ENCODE measurements around the gene RNASE1. TPM values are rescaled to one million over a fixed set of nuclear protein-coding genes. Genes with fewer than 3 reads are reported as not detected.

RNASE1 gene
- total RNA-seq, 1 experiment from 2014 or later, result 0.51 TPM

- Histone ChIP-seq H3K9me2 (replicated peaks; ENCODE audit: low read length) (no peaks in the 10 kb centered on the region), H4K20me1 (ENCODE audit: low read length) (no peaks in the 10 kb centered on the region), H3K4me2 (ENCODE audit: low read length) (no peak overlapping the region), H3K4me3 (ENCODE audit: low read length) (no peak overlapping the region), H3K27ac (ENCODE audit: low read length) (no peak overlapping the region), H3K36me3 (ENCODE audit: low read depth, low read length) (no peaks in the 10 kb centered on the region), H3F3A (ENCODE audit: low read length, unreplicated experiment) (no peaks in the 10 kb centered on the region), H3K9me3 (ENCODE audit: low read length) (no peaks in the 10 kb centered on the region), H3K4me1 (ENCODE audit: insufficient read depth, low read length) (no peaks in the 10 kb centered on the region), H3K9ac (ENCODE audit: low read length) (no peak overlapping the region), H2AFZ (ENCODE audit: low read length) (no peak overlapping the region), H3K79me2 (ENCODE audit: low read length) (no peaks in the 10 kb centered on the region), H3K27me3 (ENCODE audit: low read length) (peaks cover 49% of the 10 kb centered on the region)
- no peak for TF ChIP-seq EZH2phosphoT487 (IDR thresholded peaks at IDR 0.05; ENCODE audit: borderline replicate concordance, low read length)
- TF ChIP-seq EZH2 (IDR thresholded peaks at IDR 0.05; ENCODE audit: low read length, unreplicated experiment), result no peak
- no peak for TF ChIP-seq CTCF (conservative IDR thresholded peaks at IDR 0.05; ENCODE audit: low read depth, low read length)
- ChIA-PET POLR2A (ENCODE audit: unreplicated experiment) (no interaction called here), CTCF (no interaction called here)
- ATAC-seq (no peak), DNase-seq (no peak)
- no TSS peak for BruUV-seq (replicated peaks)
- intact Hi-C loops (cut with micrococcal nuclease), result no loop called here
These were observed 10.1 kb downstream of the RNASE1 start for GRCh38 chr14:20792556-20792955.

GRCh38 chr14:20791597-20791996 lies 11.0 kb downstream of the RNASE1 start:
- ATAC-seq (no peak), DNase-seq (no peak)
- Histone ChIP-seq H3K27me3 (ENCODE audit: low read length) (peaks cover 53% of the 10 kb centered on the region), H3K9me3 (ENCODE audit: low read length) (no peaks in the 10 kb centered on the region), H3K79me2 (ENCODE audit: low read length) (no peaks in the 10 kb centered on the region), H2AFZ (ENCODE audit: low read length) (no peak overlapping the region), H3F3A (ENCODE audit: low read length, unreplicated experiment) (no peaks in the 10 kb centered on the region), H3K9me2 (replicated peaks; ENCODE audit: low read length) (no peaks in the 10 kb centered on the region), H3K27ac (ENCODE audit: low read length) (no peak overlapping the region), H3K4me1 (ENCODE audit: insufficient read depth, low read length) (no peaks in the 10 kb centered on the region), H3K4me2 (ENCODE audit: low read length) (no peak overlapping the region), H3K36me3 (ENCODE audit: low read depth, low read length) (no peaks in the 10 kb centered on the region), H3K9ac (ENCODE audit: low read length) (no peak overlapping the region), H4K20me1 (ENCODE audit: low read length) (no peaks in the 10 kb centered on the region), H3K4me3 (ENCODE audit: low read length) (no peak overlapping the region)
- BruUV-seq (replicated peaks), result no TSS peak
- CTCF ChIA-PET, result no interaction called here
- POLR2A ChIA-PET (ENCODE audit: unreplicated experiment), result no interaction called here
- TF ChIP-seq EZH2 (IDR thresholded peaks at IDR 0.05; ENCODE audit: low read length, unreplicated experiment) (no peak), EZH2phosphoT487 (IDR thresholded peaks at IDR 0.05; ENCODE audit: borderline replicate concordance, low read length) (no peak), CTCF (conservative IDR thresholded peaks at IDR 0.05; ENCODE audit: low read depth, low read length) (no peak)
- intact Hi-C loops (cut with micrococcal nuclease), result no loop called here

- H3K27ac ChIP-seq (ENCODE audit: low read length), result no peak overlapping the region
- ATAC-seq (no peak), DNase-seq (no peak)
- no peaks in the 10 kb centered on the region for H3K4me1 ChIP-seq (ENCODE audit: insufficient read depth, low read length)
- H2AFZ ChIP-seq (ENCODE audit: low read length), result no peak overlapping the region
- ChIA-PET CTCF (no interaction called here), POLR2A (ENCODE audit: unreplicated experiment) (no interaction called here)
- no peak overlapping the region for H3K9ac ChIP-seq (ENCODE audit: low read length)
- no peaks in the 10 kb centered on the region for H3K9me3 ChIP-seq (ENCODE audit: low read length)
- no peak for TF ChIP-seq EZH2 (IDR thresholded peaks at IDR 0.05; ENCODE audit: low read length, unreplicated experiment)
- TF ChIP-seq EZH2phosphoT487 (IDR thresholded peaks at IDR 0.05; ENCODE audit: borderline replicate concordance, low read length), result no peak
- no peak for TF ChIP-seq CTCF (conservative IDR thresholded peaks at IDR 0.05; ENCODE audit: low read depth, low read length)
- H3K9me2 ChIP-seq (replicated peaks; ENCODE audit: low read length), result no peaks in the 10 kb centered on the region
- no TSS peak for BruUV-seq (replicated peaks)
- intact Hi-C loops (cut with micrococcal nuclease), result no loop called here
- H3K36me3 ChIP-seq (ENCODE audit: low read depth, low read length), result no peaks in the 10 kb centered on the region
- no peak overlapping the region for H3K4me3 ChIP-seq (ENCODE audit: low read length)
- H3K27me3 ChIP-seq (ENCODE audit: low read length), result peaks cover 56% of the 10 kb centered on the region
- H3K79me2 ChIP-seq (ENCODE audit: low read length), result no peaks in the 10 kb centered on the region
- no peaks in the 10 kb centered on the region for H4K20me1 ChIP-seq (ENCODE audit: low read length)
- no peak overlapping the region for H3K4me2 ChIP-seq (ENCODE audit: low read length)
- H3F3A ChIP-seq (ENCODE audit: low read length, unreplicated experiment), result no peaks in the 10 kb centered on the region
These were observed 11.5 kb downstream of the RNASE1 start for GRCh38 chr14:20791187-20791586.
